Fibroblast of lung (primary cell): ENCODE measurements around the gene AIFM3.

ENCODE experiments used
- CTCF ChIP-seq, 2 donors: IDR thresholded peaks in 1 of 2; conservative IDR thresholded peaks in 1 of 2; 1 replicate in 1 of 2; 2 replicates in 1 of 2; pipeline ENCODE4 v1.5.1; 2011 to 2012; ENCODE audit warnings: low read length in 2 of 2, control low read depth in 1 of 2, inconsistent platforms in 1 of 2, low read depth in 1 of 2, mild to moderate bottlenecking in 1 of 2
- EZH2 ChIP-seq: IDR thresholded peaks from 2 replicates; pipeline ENCODE4 v1.5.1; 2012; ENCODE audit warnings: low read length, control low read depth, mild to moderate bottlenecking; ENCODE audit errors: missing control alignments

GRCh38 chr22:20985720-20986119 lies 18.7 kb downstream of the AIFM3 start:
- TF ChIP-seq CTCF (conservative IDR thresholded peaks at IDR 0.05 in 1 of 2, IDR thresholded peaks at IDR 0.05 in 1 of 2; ENCODE audit: low read depth in 1 of 2, low read length in 2 of 2) (no peak), EZH2 (no peak)
